ENCODE measurements around the gene METTL26.

The METTL26 gene

DNA sequence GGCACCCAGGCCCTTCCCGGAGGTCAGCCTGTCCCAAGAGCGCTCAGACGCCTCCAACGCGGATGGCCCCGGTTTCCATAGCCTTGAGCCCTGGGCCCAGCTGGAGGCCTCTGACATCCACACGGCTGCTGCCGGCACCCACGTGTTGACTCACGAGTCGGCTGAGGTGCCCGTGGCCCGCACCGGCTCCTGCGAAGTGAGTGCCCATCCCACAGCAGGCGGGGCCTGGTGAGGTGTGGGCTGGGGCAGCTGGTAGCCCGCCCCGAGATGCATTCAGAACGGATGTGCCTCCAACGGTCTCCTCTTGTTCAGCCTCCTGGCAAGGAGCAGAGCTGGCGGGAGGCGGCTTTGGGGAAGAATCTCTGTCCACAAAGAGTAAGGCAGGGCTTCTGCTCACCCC, 15.7 kb upstream of the METTL26 start:
- Histone ChIP-seq H3K79me2 (ENCODE audit: insufficient read depth, low read length) (peaks cover 6% of the 10 kb centered on the region; the same call in 1 of the 2 replicates), H3K36me3 (ENCODE audit: low read length) (no peaks in the 10 kb centered on the region), H2AFZ (ENCODE audit: low read depth, low read length, severe bottlenecking) (no peak overlapping the region), H3K27ac (ENCODE audit: low read depth, low read length) (no peak overlapping the region), H3K27me3 (ENCODE audit: low read length) (no peaks in the 10 kb centered on the region), H3K4me3 (ENCODE audit: insufficient read depth, low read length, poor library complexity, severe bottlenecking) (no peak overlapping the region), H3F3A (ENCODE audit: insufficient read depth) (peaks cover 9% of the 10 kb centered on the region; the same call in 1 of the 2 replicates), H4K20me1 (ENCODE audit: low read depth, low read length) (no peaks in the 10 kb centered on the region), H3K9me2 (replicated peaks; ENCODE audit: insufficient read depth, low read length) (no peaks in the 10 kb centered on the region), H3K9me3 (ENCODE audit: insufficient read depth, low read length) (no peaks in the 10 kb centered on the region), H3K9ac (ENCODE audit: low read length) (no peak overlapping the region), H3K4me2 (ENCODE audit: low read depth, low read length, poor library complexity, severe bottlenecking) (no peak overlapping the region)
- TF ChIP-seq EZH2phosphoT487 (conservative IDR thresholded peaks at IDR 0.05; ENCODE audit: low read length) = no peak
- TF ChIP-seq, protein P1, sequence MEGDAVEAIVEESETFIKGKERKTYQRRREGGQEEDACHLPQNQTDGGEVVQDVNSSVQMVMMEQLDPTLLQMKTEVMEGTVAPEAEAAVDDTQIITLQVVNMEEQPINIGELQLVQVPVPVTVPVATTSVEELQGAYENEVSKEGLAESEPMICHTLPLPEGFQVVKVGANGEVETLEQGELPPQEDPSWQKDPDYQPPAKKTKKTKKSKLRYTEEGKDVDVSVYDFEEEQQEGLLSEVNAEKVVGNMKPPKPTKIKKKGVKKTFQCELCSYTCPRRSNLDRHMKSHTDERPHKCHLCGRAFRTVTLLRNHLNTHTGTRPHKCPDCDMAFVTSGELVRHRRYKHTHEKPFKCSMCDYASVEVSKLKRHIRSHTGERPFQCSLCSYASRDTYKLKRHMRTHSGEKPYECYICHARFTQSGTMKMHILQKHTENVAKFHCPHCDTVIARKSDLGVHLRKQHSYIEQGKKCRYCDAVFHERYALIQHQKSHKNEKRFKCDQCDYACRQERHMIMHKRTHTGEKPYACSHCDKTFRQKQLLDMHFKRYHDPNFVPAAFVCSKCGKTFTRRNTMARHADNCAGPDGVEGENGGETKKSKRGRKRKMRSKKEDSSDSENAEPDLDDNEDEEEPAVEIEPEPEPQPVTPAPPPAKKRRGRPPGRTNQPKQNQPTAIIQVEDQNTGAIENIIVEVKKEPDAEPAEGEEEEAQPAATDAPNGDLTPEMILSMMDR (IDR thresholded peaks at IDR 0.05; ENCODE audit: insufficient read depth, low read length, poor library complexity, severe bottlenecking) = no peak

DNA sequence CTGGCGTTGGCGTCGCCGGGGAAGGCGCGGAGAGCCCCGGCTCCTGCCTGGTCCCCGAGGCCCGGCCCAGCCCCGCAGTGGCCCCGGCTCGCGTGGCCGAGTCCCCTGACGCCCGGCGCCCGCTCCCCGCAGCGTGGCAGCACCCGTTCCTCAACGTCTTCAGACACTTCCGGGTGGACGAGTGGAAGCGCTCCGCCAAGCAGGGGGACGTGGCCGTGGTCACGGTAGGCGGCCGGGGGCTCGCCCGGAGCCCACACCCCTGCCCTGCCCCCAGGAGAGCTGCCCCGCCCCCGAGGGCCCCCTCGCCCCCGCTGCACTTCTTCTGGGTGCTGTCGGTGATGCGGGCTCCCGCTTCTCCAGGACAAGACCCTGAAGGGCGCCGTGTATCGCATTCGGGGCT, 13.5 kb upstream of the METTL26 start:
- TF ChIP-seq, protein P1 (IDR thresholded peaks at IDR 0.05; ENCODE audit: insufficient read depth, low read length, poor library complexity, severe bottlenecking) = no peak
- TF ChIP-seq EZH2phosphoT487 (conservative IDR thresholded peaks at IDR 0.05; ENCODE audit: low read length) = no peak

DNA sequence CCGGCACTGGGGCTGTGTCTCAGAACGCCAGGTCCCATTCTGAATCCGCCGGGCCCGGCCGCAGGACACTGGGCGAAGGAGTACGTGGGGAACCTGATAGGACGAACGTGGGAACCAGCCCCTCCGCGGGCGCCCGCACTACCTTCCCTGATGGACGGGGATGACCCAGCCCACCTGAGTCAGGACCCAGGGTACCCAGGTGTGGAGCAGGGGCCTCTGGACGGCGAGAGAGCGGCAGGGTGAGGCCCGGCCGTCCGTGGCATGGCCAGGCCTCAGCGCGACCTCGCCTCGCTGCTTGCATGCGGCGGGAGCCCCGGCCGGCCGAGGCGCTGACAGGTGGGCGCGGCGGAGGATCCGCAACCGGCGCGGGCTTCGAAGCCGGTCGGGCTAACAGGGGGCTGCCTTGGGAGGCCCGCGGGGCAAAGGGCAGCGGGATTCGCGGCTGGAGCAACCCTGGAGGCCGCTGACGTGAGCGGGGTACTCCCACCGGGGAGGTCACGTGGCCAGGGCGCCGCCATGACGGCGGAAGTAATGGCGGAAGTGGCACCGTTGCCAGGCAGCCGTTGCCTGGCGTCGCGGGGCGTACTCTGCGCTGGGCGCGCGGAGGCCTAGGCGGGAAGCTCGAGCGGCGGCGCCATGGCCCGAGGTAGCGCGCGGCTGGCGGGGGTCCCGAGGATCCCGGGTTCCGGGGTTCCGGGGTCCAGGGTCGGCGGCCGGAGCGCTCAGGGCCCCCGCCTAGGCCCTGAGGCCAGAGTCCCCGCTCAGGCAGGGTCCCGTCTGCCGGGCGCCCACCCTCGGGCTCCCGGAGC, 12.9 kb upstream of the METTL26 start, which contains the start of gene WDR90:
Gene WDR90 (plus strand): TSS at position 585 of the 809 bp plus-strand sequence. CDS start 52 bp downstream, at position 637.
- peak within 1 kb of the TSS; percentile 43 for H2AFZ ChIP-seq (ENCODE audit: low read depth, low read length, severe bottlenecking)
- TF ChIP-seq, protein P1 (IDR thresholded peaks at IDR 0.05; ENCODE audit: insufficient read depth, low read length, poor library complexity, severe bottlenecking) = no peak
- TF ChIP-seq EZH2phosphoT487 (conservative IDR thresholded peaks at IDR 0.05; ENCODE audit: low read length) = no peak
- H3K4me3 ChIP-seq (ENCODE audit: insufficient read depth, low read length, poor library complexity, severe bottlenecking) = peak within 1 kb of the TSS; percentile 68
- H3K9me2 ChIP-seq (replicated peaks; ENCODE audit: insufficient read depth, low read length) = no peaks in the 10 kb centered on the region
- H3K9ac ChIP-seq (ENCODE audit: low read length) = peak within 1 kb of the TSS; percentile 88
- H3K4me2 ChIP-seq (ENCODE audit: low read depth, low read length, poor library complexity, severe bottlenecking) = peak within 1 kb of the TSS; percentile 74
- H3F3A ChIP-seq (ENCODE audit: insufficient read depth) = peaks cover 9% of the 10 kb centered on the region; the same call in 1 of the 2 replicates
- peak within 1 kb of the TSS; percentile 66 for H3K27ac ChIP-seq (ENCODE audit: low read depth, low read length)
- no peaks in the 10 kb centered on the region for H3K36me3 ChIP-seq (ENCODE audit: low read length)
- no peaks in the 10 kb centered on the region for H4K20me1 ChIP-seq (ENCODE audit: low read depth, low read length)
- H3K79me2 ChIP-seq (ENCODE audit: insufficient read depth, low read length) = peaks cover 6% of the 10 kb centered on the region; the same call in 1 of the 2 replicates
- H3K27me3 ChIP-seq (ENCODE audit: low read length) = no peaks in the 10 kb centered on the region
- no peaks in the 10 kb centered on the region for H3K9me3 ChIP-seq (ENCODE audit: insufficient read depth, low read length)

More for the DNA sequence above, 13.5 kb upstream of the METTL26 start:
- Histone ChIP-seq H3K27me3 (ENCODE audit: low read length) (no peaks in the 10 kb centered on the region), H3K4me3 (ENCODE audit: insufficient read depth, low read length, poor library complexity, severe bottlenecking) (peak overlapping the region; percentile 68), H3K9ac (ENCODE audit: low read length) (peak overlapping the region; percentile 88), H3K9me3 (ENCODE audit: insufficient read depth, low read length) (no peaks in the 10 kb centered on the region), H3K79me2 (ENCODE audit: insufficient read depth, low read length) (peaks cover 6% of the 10 kb centered on the region; the same call in 1 of the 2 replicates), H3F3A (ENCODE audit: insufficient read depth) (peaks cover 9% of the 10 kb centered on the region; the same call in 1 of the 2 replicates), H3K27ac (ENCODE audit: low read depth, low read length) (peak overlapping the region; percentile 54), H2AFZ (ENCODE audit: low read depth, low read length, severe bottlenecking) (peak overlapping the region; percentile 43), H3K9me2 (replicated peaks; ENCODE audit: insufficient read depth, low read length) (no peaks in the 10 kb centered on the region), H4K20me1 (ENCODE audit: low read depth, low read length) (no peaks in the 10 kb centered on the region), H3K4me2 (ENCODE audit: low read depth, low read length, poor library complexity, severe bottlenecking) (peak overlapping the region; percentile 74), H3K36me3 (ENCODE audit: low read length) (no peaks in the 10 kb centered on the region)
